ENCODE results near the gene CASP9.

CASP9 gene

GRCh38 chr1:15509586-15509985, 14.4 kb downstream of the CASP9 start:
- ChIA-PET CTCF (interaction anchor here (1.0 kb wide), 1 partner anchor 8 kb away, joined by 3 read pairs; no protein-coding TSS in a partner anchor), POLR2A (no interaction called here)
- Histone ChIP-seq H3K4me3 (ENCODE audit: low read depth, low read length) (no peak overlapping the region), H3K27ac (ENCODE audit: extremely low read depth, low read depth, low read length) (no peak overlapping the region), H3K4me1 (ENCODE audit: control insufficient read depth, insufficient read depth, low read length) (no peaks in the 10 kb centered on the region), H3K9me3 (ENCODE audit: control insufficient read depth, insufficient read depth, low read depth, low read length) (no peaks in the 10 kb centered on the region), H3K36me3 (ENCODE audit: control insufficient read depth in 2 of 2, insufficient read depth in 1 of 2, low read length in 2 of 2) (peaks cover 0 to 63% of the 10 kb centered on the region in 2 experiments; a peak in 1 of 3 replicates)
- TF ChIP-seq ZNF776 (tag by site-specific recombination; IDR thresholded peaks at IDR 0.05; ENCODE audit: borderline replicate concordance) (no peak), ZEB2 (tag by site-specific recombination; IDR thresholded peaks at IDR 0.05) (no peak), ZBTB17 (tag by site-specific recombination; IDR thresholded peaks at IDR 0.05) (no peak), ZNF555 (tag by site-specific recombination; conservative IDR thresholded peaks at IDR 0.05) (no peak), ZNF510 (tag by site-specific recombination; IDR thresholded peaks at IDR 0.05; ENCODE audit: insufficient replicate concordance) (no peak), ZNF521 (tag by site-specific recombination; IDR thresholded peaks at IDR 0.05) (no peak), KLF8 (tag by site-specific recombination; IDR thresholded peaks at IDR 0.05) (no peak), TSHZ1 (tag by site-specific recombination; IDR thresholded peaks at IDR 0.05; ENCODE audit: borderline replicate concordance) (no peak), ZNF184 (tag by site-specific recombination; IDR thresholded peaks at IDR 0.05) (no peak), ZNF549 (tag by site-specific recombination; IDR thresholded peaks at IDR 0.05) (no peak), ZNF280D (tag by site-specific recombination; IDR thresholded peaks at IDR 0.05) (no peak), ZNF48 (tag by site-specific recombination; IDR thresholded peaks at IDR 0.05) (no peak), ZBTB20 (tag by site-specific recombination; IDR thresholded peaks at IDR 0.05) (no peak), ZXDB (tag by site-specific recombination; IDR thresholded peaks at IDR 0.05) (no peak), ZNF621 (tag by site-specific recombination; IDR thresholded peaks at IDR 0.05) (no peak)

GRCh38 chr1:15508700-15509487, 15.1 kb downstream of the CASP9 start:
- Histone ChIP-seq H3K4me3 (ENCODE audit: low read depth, low read length) (no peak overlapping the region), H3K27ac (ENCODE audit: extremely low read depth, low read depth, low read length) (no peak overlapping the region), H3K9me3 (ENCODE audit: control insufficient read depth, insufficient read depth, low read depth, low read length) (no peaks in the 10 kb centered on the region), H3K4me1 (ENCODE audit: control insufficient read depth, insufficient read depth, low read length) (no peaks in the 10 kb centered on the region), H3K36me3 (ENCODE audit: control insufficient read depth in 2 of 2, insufficient read depth in 1 of 2, low read length in 2 of 2) (peaks cover 0 to 63% of the 10 kb centered on the region in 2 experiments; a peak in 1 of 3 replicates)
- CTCF ChIA-PET: no interaction called here
- TF ChIP-seq ZNF704 (tag by site-specific recombination; IDR thresholded peaks at IDR 0.05) (no peak), RBAK (tag by site-specific recombination; IDR thresholded peaks at IDR 0.05) (no peak), KLF9 (tag by site-specific recombination; IDR thresholded peaks at IDR 0.05; ENCODE audit: low read depth) (no peak), ZNF404 (tag by site-specific recombination; IDR thresholded peaks at IDR 0.05) (no peak)
- POLR2A ChIA-PET: no interaction called here
